Smooth muscle cell (in vitro differentiated cells): ENCODE results near the gene STX5. TPM values are rescaled to one million over a fixed set of nuclear protein-coding genes. Genes with fewer than 3 reads are reported as not detected.

Source experiments
- DNase-seq: peaks from one replicate; lab custom pipeline; 2025; ENCODE audit not compliant: unreplicated experiment; lab: John Stamatoyannopoulos, UW
- H2AFZ ChIP-seq: fragments of 200-600 bp; sonication (generic); 2 replicates; pipeline ENCODE4 v1.6.0; 2016; ENCODE audit warnings: antibody characterized with exemption, low read depth, mild to moderate bottlenecking
- H3F3A ChIP-seq: fragments of 200-600 bp; sonication (generic); 2 replicates; pipeline ENCODE4 v1.6.0; 2017; ENCODE audit warnings: antibody characterized with exemption, low read depth
- H3K27ac ChIP-seq: fragments of 200-600 bp; sonication (generic); 2 replicates; pipeline ENCODE4 v1.5.1; 2016; ENCODE audit warnings: low read depth, mild to moderate bottlenecking
- H3K27me3 ChIP-seq: fragments of 200-600 bp; sonication (generic); 2 replicates; pipeline ENCODE4 v1.6.1; 2016; ENCODE audit warnings: low read depth, mild to moderate bottlenecking
- H3K36me3 ChIP-seq: fragments of 200-600 bp; sonication (generic); 2 replicates; pipeline ENCODE4 v1.5.1; 2016; ENCODE audit warnings: low read depth
- H3K4me1 ChIP-seq: fragments of 200-600 bp; sonication (generic); 2 replicates; pipeline ENCODE4 v1.5.1; 2016; ENCODE audit warnings: low read depth
- H3K4me2 ChIP-seq: fragments of 200-600 bp; sonication (generic); 2 replicates; pipeline ENCODE4 v1.6.0; 2016; ENCODE audit warnings: mild to moderate bottlenecking
- H3K4me3 ChIP-seq: fragments of 200-600 bp; sonication (generic); 2 replicates; pipeline ENCODE4 v1.5.1; 2016; ENCODE audit warnings: mild to moderate bottlenecking
- H3K79me2 ChIP-seq: fragments of 200-600 bp; sonication (generic); 2 replicates; pipeline ENCODE4 v1.6.0; 2016; ENCODE audit warnings: low read depth, mild to moderate bottlenecking
- H3K9ac ChIP-seq: fragments of 200-600 bp; sonication (generic); 2 replicates; pipeline ENCODE4 v1.6.0; 2016; ENCODE audit warnings: low read depth
- H3K9me3 ChIP-seq: fragments of 200-600 bp; sonication (generic); replicated peaks from 2 replicates; pipeline ENCODE4 v1.5.1; 2016; ENCODE audit warnings: low read depth
- H4K20me1 ChIP-seq: fragments of 200-600 bp; sonication (generic); 2 replicates; pipeline ENCODE4 v1.6.0; 2016; ENCODE audit warnings: low read depth
- WGBS: methylation state at CpG from one replicate; pipeline ENCODE4 v1.1.7; 2016; ENCODE audit warnings: low lambda C conversion rate; 5-methylcytosine and 5-hydroxymethylcytosine counted together
- polyA plus RNA-seq: library from polyadenylated mRNA; unstranded; fragments of >200 nt; fragmentation: Nextera tagmentation; extraction: Ambion mirVana; gene quantifications from 2 replicates; pipeline ENCODE4 v1.2.1, GENCODE V29; 2016
- total RNA-seq: library from RNA; depleted of rRNA; stranded (reverse); fragments of >200 nt; gene quantifications from 2 replicates; pipeline ENCODE4 v1.2.3, GENCODE V29; 2014
- TF ChIP-seq, protein P1 (sequence below): fragments of 200-600 bp; sonication (generic); IDR thresholded peaks from 2 replicates; pipeline ENCODE4 v1.5.1; 2017; ENCODE audit warnings: borderline replicate concordance, mild to moderate bottlenecking, antibody characterized with exemption; ENCODE audit not compliant: insufficient read depth, poor library complexity, severe bottlenecking

STX5 gene
- total and polyA plus RNA-seq, 2 experiments from 2014 or later, result 44.6 to 67.9 TPM

DNA sequence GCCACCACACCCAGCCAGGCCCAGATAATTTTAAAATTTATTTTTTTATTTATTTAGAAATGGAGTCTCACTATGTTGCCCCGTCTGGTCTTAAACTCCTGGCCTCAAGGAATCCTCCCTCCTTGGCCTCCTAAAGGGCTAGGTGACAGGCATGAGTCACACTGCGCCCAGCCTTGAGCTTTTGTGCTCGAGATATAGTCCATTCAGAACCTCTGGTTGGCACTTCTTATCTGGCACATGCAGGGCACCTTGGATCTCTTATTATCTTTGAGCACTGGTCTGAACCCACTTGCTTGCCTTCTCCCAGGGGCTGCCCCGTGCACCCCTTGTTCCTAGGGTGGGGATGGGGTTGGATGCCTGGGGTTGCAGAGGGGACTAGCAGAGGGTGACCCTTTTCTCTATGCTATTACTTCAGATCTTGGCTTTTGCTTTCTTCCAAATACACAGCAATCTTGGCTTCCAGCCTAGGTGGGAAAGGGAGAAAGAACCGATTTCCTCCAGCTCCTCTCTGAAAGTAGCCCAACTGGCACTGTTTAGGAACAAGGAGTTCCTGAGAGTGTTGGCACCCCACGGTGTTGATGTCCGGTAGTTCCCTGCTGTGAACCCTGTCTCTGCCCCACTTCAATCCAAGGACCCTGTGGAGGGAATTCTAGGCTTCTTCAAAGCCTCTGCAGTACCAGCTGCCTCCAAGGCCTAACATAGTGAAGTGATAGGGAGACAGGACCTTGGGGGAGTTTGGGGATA, 47.6 kb upstream of the STX5 start:
- peak overlapping the region; percentile 99 for H3K9ac ChIP-seq
- peaks cover 39% of the 10 kb centered on the region for H3K79me2 ChIP-seq
- DNase-seq, result no peak
- H3K9me3 ChIP-seq, result no peaks in the 10 kb centered on the region
- TF ChIP-seq, protein P1, sequence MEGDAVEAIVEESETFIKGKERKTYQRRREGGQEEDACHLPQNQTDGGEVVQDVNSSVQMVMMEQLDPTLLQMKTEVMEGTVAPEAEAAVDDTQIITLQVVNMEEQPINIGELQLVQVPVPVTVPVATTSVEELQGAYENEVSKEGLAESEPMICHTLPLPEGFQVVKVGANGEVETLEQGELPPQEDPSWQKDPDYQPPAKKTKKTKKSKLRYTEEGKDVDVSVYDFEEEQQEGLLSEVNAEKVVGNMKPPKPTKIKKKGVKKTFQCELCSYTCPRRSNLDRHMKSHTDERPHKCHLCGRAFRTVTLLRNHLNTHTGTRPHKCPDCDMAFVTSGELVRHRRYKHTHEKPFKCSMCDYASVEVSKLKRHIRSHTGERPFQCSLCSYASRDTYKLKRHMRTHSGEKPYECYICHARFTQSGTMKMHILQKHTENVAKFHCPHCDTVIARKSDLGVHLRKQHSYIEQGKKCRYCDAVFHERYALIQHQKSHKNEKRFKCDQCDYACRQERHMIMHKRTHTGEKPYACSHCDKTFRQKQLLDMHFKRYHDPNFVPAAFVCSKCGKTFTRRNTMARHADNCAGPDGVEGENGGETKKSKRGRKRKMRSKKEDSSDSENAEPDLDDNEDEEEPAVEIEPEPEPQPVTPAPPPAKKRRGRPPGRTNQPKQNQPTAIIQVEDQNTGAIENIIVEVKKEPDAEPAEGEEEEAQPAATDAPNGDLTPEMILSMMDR, result no peak
- H3K4me3 ChIP-seq, result peak overlapping the region; percentile 81
- no peaks in the 10 kb centered on the region for H3K27me3 ChIP-seq
- H3K4me2 ChIP-seq, result peak overlapping the region; percentile 86
- peaks cover 32% of the 10 kb centered on the region for H3F3A ChIP-seq
- peak overlapping the region; percentile 100 for H3K27ac ChIP-seq
- H2AFZ ChIP-seq, result no peak overlapping the region
- H3K36me3 ChIP-seq, result no peaks in the 10 kb centered on the region
- 85% methylated on average over 7 of the region's 7 CpGs for WGBS
- H4K20me1 ChIP-seq, result peaks cover 20% of the 10 kb centered on the region
- peaks cover 28% of the 10 kb centered on the region for H3K4me1 ChIP-seq

GRCh38 chr11:62876712-62877111, 44.9 kb upstream of the STX5 start:
- no peak overlapping the region for H3K4me3 ChIP-seq
- H3K4me1 ChIP-seq, result peaks cover 9% of the 10 kb centered on the region
- 94% methylated on average over 6 of the region's 6 CpGs for WGBS
- DNase-seq, result no peak
- H4K20me1 ChIP-seq, result no peaks in the 10 kb centered on the region
- no peak overlapping the region for H2AFZ ChIP-seq
- H3K4me2 ChIP-seq, result no peak overlapping the region
- H3K27ac ChIP-seq, result no peak overlapping the region
- TF ChIP-seq, protein P1, result no peak
- no peaks in the 10 kb centered on the region for H3K9me3 ChIP-seq
- no peak overlapping the region for H3K9ac ChIP-seq
- H3K27me3 ChIP-seq, result no peaks in the 10 kb centered on the region
- H3F3A ChIP-seq, result peaks cover 11% of the 10 kb centered on the region
- no peaks in the 10 kb centered on the region for H3K36me3 ChIP-seq
- H3K79me2 ChIP-seq, result peaks cover 12% of the 10 kb centered on the region

DNA sequence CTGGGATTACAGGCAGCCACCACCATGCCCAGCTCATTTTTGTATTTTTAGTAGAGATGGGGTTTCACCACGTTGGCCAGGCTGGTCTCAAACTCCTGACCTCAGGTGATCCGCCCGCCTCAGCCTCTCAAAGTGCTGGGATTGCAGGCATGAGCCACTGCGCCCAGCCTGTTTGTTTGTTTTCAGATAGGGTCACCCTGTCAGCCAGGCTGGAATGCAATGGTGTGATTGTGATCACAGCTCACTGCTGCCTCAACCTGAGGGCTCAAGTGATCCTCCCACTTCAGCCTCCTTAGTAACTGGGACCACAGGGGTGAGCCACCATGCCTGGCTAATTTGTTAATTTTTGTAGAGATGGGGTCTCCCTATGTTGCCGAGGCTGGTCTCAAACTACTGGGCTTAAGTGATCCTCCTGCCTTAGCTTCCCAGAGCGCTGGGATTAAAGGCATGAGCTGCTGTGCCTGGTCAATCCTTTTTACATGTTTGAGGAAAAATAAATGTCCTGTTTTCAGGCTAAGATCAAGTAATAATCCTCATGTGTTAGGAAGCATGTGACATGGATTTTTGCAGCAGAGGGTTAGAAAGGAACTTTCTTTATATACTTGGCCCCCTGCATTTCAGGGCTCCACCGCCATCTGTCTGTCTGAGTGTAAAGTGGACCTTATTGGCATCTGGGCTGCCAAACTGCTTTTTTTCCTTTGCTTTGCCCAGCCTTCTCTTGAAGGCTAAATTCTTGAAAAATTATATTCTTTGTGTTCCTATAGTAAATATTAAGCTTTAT, 44.0 kb upstream of the STX5 start:
- Histone ChIP-seq H3K9ac (no peak overlapping the region), H3K79me2 (peaks cover 10% of the 10 kb centered on the region), H3K36me3 (no peaks in the 10 kb centered on the region), H3K27me3 (no peaks in the 10 kb centered on the region), H3F3A (peaks cover 11% of the 10 kb centered on the region), H3K4me2 (no peak overlapping the region), H3K4me3 (no peak overlapping the region), H4K20me1 (no peaks in the 10 kb centered on the region), H3K27ac (no peak overlapping the region), H2AFZ (no peak overlapping the region), H3K4me1 (peaks cover 9% of the 10 kb centered on the region), H3K9me3 (no peaks in the 10 kb centered on the region)
- DNase-seq, result no peak
- 61% methylated on average over 7 of the region's 7 CpGs for WGBS
- TF ChIP-seq, protein P1, result no peak
